Colonic mucosa (tissue), 4 donors: ENCODE data around the gene TACR1. TPM values are rescaled to one million over a fixed set of nuclear protein-coding genes. Genes with fewer than 3 reads are reported as not detected.

ENCODE experiments used
- DNase-seq: peaks from one replicate; pipeline ENCODE4 v3.0.0-alpha.2; 2020
- H3K27ac ChIP-seq: fragments of 200-600 bp; one replicate; pipeline ENCODE4 v1.8.0; 2021
- H3K27me3 ChIP-seq: fragments of 200-600 bp; one replicate; pipeline ENCODE4 v1.8.0; 2021
- H3K36me3 ChIP-seq: fragments of 200-600 bp; one replicate; pipeline ENCODE4 v1.8.0; 2021
- H3K4me1 ChIP-seq: fragments of 200-600 bp; one replicate; pipeline ENCODE4 v1.8.0; 2021; ENCODE audit warnings: mild to moderate bottlenecking
- H3K4me3 ChIP-seq: fragments of 200-600 bp; one replicate; pipeline ENCODE4 v1.8.0; 2021
- H3K9ac ChIP-seq, 2 donors: one replicate each; pipeline ENCODE4 v1.7.0; 2013; ENCODE audit warnings: control low read depth in 2 of 2, low read depth in 2 of 2, low read length in 2 of 2
- H3K9me3 ChIP-seq: fragments of 200-600 bp; one replicate; pipeline ENCODE4 v1.8.0; 2021
- CTCF ChIP-seq: fragments of 200-600 bp; IDR thresholded peaks from one replicate; pipeline ENCODE4 v1.8.0; 2022; ENCODE audit warnings: antibody characterized with exemption, mild to moderate bottlenecking
- intact Hi-C: fragments of 100-400 bp; cut with DNase I; formaldehyde crosslinking; loops from one replicate; pipeline ENCODE4 v1.14.1; 2022
- total RNA-seq, 2 donors: library from RNA; stranded (reverse); fragmentation: NEBNext Ultra II Directional in 1 of 2; extraction: Animal tissue kit (Norgen Biotek cat#: 25700) in 1 of 2; gene quantifications; one replicate each; pipeline ENCODE4 v1.2.1, GENCODE V29; 2021
- donor health status: healthy.
- donor health status: DM: no; HTN: no; CAD: no.
- donor health status: DM: no; HTN: no; CAD: no.

TACR1 gene
- total RNA-seq, 2 donors from 2014 or later = 0.37 TPM; not detected in 1

DNA sequence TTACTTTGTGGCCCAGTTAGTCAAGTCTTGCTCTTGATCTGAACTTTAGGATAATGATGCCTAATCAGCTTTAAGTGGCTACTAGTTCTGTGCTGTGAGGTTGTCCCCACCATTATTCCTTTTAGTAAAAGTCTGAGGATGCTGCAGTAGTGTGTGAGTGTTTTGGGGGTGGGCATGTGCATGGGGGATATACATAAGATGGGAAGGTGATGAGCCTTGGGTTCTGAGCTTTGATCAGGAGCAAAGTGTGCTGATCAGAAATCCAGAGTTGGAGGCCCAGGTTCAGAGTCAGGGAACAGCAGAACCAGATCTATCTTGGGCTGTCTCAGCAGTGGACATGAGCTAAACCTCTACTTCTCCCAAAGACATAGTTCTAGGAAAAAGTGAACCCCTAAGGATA lies 174.1 kb downstream of the TACR1 start:
- H3K9me3 ChIP-seq = no peaks in the 10 kb centered on the region

DNA sequence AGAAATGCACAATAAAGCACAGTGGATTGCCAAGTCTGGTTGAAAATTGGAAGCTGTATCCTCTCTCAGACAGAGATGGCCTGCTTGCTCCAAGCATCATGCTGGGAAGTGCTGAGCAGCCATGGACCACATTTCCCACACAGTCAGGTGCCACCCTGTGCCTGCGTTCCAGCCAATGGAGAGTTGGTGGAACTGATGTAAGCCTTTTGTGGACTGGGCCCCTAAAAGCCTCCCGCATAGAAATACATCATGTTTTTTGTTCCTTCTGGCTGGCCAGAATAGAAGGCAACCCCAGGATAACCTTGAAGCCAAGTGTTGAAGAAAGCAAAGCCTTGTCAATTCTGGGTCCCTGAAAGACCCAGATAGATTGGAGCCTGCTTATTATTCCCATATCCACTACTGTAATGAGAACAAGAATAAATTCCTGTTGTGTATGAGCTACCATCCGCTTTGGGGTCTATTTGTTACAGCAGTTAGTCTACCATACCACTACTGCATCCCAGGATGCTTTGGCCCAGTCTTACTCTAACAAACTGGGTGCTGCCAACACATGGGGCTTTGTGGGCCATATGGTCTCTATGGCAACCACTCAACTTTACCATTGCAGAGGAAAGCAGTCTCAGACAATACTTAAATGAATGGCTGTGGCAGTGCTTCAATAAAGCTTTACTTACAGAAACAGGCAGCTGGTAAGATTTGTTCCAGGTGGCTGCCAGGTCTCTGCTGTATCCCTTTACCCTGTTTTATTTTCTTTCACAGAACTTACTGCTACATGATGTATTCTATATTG lies 175.5 kb downstream of the TACR1 start:
- no peak overlapping the region for H3K9ac ChIP-seq
- no peaks in the 10 kb centered on the region for H3K4me1 ChIP-seq
- intact Hi-C loops = no loop called here
- no peak for DNase-seq
- TF ChIP-seq CTCF = no peak
- H3K9me3 ChIP-seq = no peaks in the 10 kb centered on the region
- H3K4me3 ChIP-seq = no peak overlapping the region
- no peak overlapping the region for H3K27ac ChIP-seq
- H3K27me3 ChIP-seq = no peaks in the 10 kb centered on the region
- no peaks in the 10 kb centered on the region for H3K36me3 ChIP-seq

More for the DNA sequence above, 174.1 kb downstream of the TACR1 start:
- Histone ChIP-seq H3K4me3 (no peak overlapping the region), H3K4me1 (no peaks in the 10 kb centered on the region), H3K36me3 (no peaks in the 10 kb centered on the region), H3K27ac (no peak overlapping the region), H3K9ac (no peak overlapping the region), H3K27me3 (no peaks in the 10 kb centered on the region)
- no peak for TF ChIP-seq CTCF
- no peak for DNase-seq
- intact Hi-C loops = no loop called here

- no peak for TF ChIP-seq CTCF
- Histone ChIP-seq H3K4me3 (no peak overlapping the region), H3K4me1 (no peaks in the 10 kb centered on the region), H3K9me3 (no peaks in the 10 kb centered on the region), H3K9ac (no peak overlapping the region), H3K27ac (no peak overlapping the region), H3K27me3 (no peaks in the 10 kb centered on the region), H3K36me3 (no peaks in the 10 kb centered on the region)
- no peak for DNase-seq
- intact Hi-C loops = no loop called here
Observed at GRCh38 chr2:75022516-75022915, 176.8 kb downstream of the TACR1 start.

- H3K9me3 ChIP-seq = no peaks in the 10 kb centered on the region
- H3K27ac ChIP-seq = no peak overlapping the region
Observed at GRCh38 chr2:75021672-75022071, 177.6 kb downstream of the TACR1 start.

DNA sequence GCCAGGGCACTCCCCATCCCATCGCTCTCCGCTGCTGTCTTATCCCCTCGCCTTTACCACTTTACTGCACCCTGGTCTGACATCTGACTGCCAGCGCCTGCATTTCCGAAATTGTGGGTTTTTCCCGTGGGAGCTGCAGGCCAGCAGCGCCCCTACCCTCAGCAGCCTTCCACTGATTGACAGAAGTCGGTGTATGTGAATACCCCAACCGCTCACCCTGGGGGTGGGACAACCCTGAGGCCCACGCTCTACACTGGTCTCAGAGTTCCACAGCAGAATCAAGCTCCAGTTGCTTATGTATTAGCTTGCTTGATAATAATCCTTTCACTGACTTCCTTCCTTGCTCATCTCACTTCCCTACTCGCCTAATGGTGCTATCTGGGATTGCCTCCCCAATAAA lies 178.8 kb downstream of the TACR1 start:
- TF ChIP-seq CTCF = no peak
- no peak for DNase-seq
- intact Hi-C loops = no loop called here
- no peak overlapping the region for H3K4me3 ChIP-seq
- no peak overlapping the region for H3K9ac ChIP-seq
- H3K27ac ChIP-seq = no peak overlapping the region
- no peaks in the 10 kb centered on the region for H3K36me3 ChIP-seq
- H3K4me1 ChIP-seq = no peaks in the 10 kb centered on the region
- no peaks in the 10 kb centered on the region for H3K9me3 ChIP-seq
- H3K27me3 ChIP-seq = no peaks in the 10 kb centered on the region

More at GRCh38 chr2:75021672-75022071, 177.6 kb downstream of the TACR1 start:
- Histone ChIP-seq H3K27me3 (no peaks in the 10 kb centered on the region), H3K4me1 (no peaks in the 10 kb centered on the region), H3K9ac (no peak overlapping the region), H3K4me3 (no peak overlapping the region), H3K36me3 (no peaks in the 10 kb centered on the region)
- TF ChIP-seq CTCF = no peak
- DNase-seq = no peak
- intact Hi-C loops = no loop called here
